Peyer's patch (tissue), 4 donors: Measurements from ENCODE around the gene BANP. TPM values are rescaled to one million over a fixed set of nuclear protein-coding genes. Genes with fewer than 3 reads are reported as not detected.
"Not testable (repeated sequence)": the region's sequence is repeated elsewhere in the genome, so short reads cannot be mapped to it uniquely, and the experiment has no call there.

ENCODE experiments used
- DNase-seq, 3 donors: peaks; one replicate each; pipeline ENCODE4 v3.0.0-alpha.2; 2017 to 2019
- H3K27ac ChIP-seq, 4 donors: fragments of 200-600 bp; sonication (generic); one replicate each; pipeline ENCODE4 v1.5.1; 2016 to 2019
- H3K27me3 ChIP-seq, 2 donors: fragments of 200-600 bp; sonication (generic); one replicate each; pipeline ENCODE4 v1.5.1; 2019
- H3K36me3 ChIP-seq, 3 donors: fragments of 200-600 bp; sonication (generic); one replicate each; pipeline ENCODE4 v1.5.1; 2016 to 2019
- H3K4me1 ChIP-seq, 4 donors: fragments of 200-600 bp; sonication (generic); one replicate each; pipeline ENCODE4 v1.5.1; 2016 to 2019
- H3K4me3 ChIP-seq, 4 donors: fragments of 200-600 bp; sonication (generic); 1 replicate in 3 of 4; 2 replicates in 1 of 4; pipeline ENCODE4 v1.5.1; 2016 to 2019; ENCODE audit warnings: mild to moderate bottlenecking in 1 of 4
- H3K9me3 ChIP-seq, 4 donors: fragments of 200-600 bp; sonication (generic); one replicate each; pipeline ENCODE4 v1.5.1; 2016 to 2019; ENCODE audit warnings: mild to moderate bottlenecking in 1 of 4
- POLR2A ChIP-seq, 2 donors: fragments of 450-650 bp; IDR thresholded peaks; one replicate each; pipeline ENCODE4 v1.5.1; 2017; ENCODE audit warnings: antibody characterized with exemption in 2 of 2, mild to moderate bottlenecking in 2 of 2, moderate library complexity in 2 of 2
- total RNA-seq, 4 donors: library from RNA; depleted of rRNA; stranded (reverse); fragments of >200 nt; gene quantifications; one replicate each; pipeline ENCODE4 v1.1.0, GENCODE V29; 2016
- TF ChIP-seq, protein P1 (sequence below), 6 experiments: fragments of 450-650 bp in 4 of 6; fragments of 200-600 bp in 2 of 6; sonication (generic) in 1 of 6; IDR thresholded peaks; one replicate each; pipeline ENCODE4 v1.5.1; 2017 to 2019; ENCODE audit warnings: antibody characterized with exemption in 6 of 6, mild to moderate bottlenecking in 3 of 6, moderate library complexity in 1 of 6

Gene BANP
- total RNA-seq, 4 donors from 2014 or later: 27.6 to 113 (median 42.7) TPM

DNA sequence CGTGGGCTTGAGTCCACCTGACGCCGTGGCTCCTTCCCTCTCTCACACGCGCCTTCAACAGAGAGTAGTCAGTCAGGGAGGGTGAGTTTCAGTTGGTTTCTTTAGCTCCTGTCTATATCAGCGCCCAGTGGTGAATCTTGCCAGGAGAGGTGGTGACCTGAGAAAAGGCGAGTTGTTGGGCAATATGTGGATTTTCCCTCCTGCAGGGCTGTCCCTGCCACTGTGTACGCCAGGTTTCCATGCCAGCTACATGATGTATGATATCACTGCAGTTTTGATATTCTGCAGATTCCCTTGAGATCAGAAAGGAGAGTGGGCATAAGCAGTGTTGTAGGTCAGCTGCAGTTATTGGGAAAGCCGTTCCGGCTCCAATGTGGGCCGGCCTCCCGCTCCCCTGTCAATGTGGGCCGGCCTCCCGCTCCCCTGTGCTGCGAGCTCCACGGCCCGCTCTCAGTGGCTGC is 31.4 kb downstream of the BANP start:
- no peaks in the 10 kb centered on the region for H3K4me1 ChIP-seq
- no peak overlapping the region for H3K4me3 ChIP-seq
- TF ChIP-seq POLR2A (IDR thresholded peaks at IDR 0.05): no peak
- H3K36me3 ChIP-seq: peaks cover 0 to 40% (median 0%) of the 10 kb centered on the region in 3 donors
- H3K9me3 ChIP-seq: no peaks in the 10 kb centered on the region
- H3K27me3 ChIP-seq: no peaks in the 10 kb centered on the region
- no peak overlapping the region for H3K27ac ChIP-seq
- no peak for DNase-seq

DNA sequence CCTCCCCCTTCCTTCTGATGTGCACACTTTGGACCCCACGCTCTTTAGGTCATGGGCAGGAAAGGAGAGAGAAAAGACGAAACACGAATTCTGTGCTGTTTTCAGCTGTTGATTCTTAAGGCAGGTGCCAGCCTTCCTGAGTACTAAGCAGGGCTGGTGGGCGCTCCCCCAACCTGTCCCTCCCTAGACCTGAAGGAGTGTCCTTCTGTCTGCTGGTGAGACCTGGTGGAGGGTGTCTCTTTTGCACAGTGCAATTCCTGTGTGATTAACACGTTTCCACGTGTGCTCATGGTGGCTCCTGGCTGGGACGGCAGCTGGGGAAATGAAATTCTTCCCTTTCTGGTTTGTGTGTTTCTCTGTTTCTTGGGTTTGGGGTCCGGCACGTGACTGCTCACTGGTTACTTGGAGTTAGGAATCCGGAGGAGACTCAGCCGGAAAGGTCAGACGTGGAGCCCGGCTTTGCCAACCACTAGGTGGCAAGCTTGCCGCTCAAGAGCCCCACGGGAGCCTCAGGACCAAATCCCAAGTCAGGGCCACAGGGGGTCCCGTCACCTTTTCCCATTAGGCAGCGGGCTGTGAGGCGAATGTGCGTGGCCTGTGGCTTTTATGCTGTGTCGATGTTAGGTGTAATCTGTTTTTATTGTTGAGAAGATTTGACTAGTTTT is 32.0 kb downstream of the BANP start:
- H3K4me1 ChIP-seq, H3K9me3 ChIP-seq, H3K4me3 ChIP-seq, H3K27me3 ChIP-seq, DNase-seq, H3K27ac ChIP-seq: not testable (repeated sequence)
- H3K36me3 ChIP-seq: peaks cover 0 to 40% (median 0%) of the 10 kb centered on the region in 3 donors
- TF ChIP-seq, protein P1, sequence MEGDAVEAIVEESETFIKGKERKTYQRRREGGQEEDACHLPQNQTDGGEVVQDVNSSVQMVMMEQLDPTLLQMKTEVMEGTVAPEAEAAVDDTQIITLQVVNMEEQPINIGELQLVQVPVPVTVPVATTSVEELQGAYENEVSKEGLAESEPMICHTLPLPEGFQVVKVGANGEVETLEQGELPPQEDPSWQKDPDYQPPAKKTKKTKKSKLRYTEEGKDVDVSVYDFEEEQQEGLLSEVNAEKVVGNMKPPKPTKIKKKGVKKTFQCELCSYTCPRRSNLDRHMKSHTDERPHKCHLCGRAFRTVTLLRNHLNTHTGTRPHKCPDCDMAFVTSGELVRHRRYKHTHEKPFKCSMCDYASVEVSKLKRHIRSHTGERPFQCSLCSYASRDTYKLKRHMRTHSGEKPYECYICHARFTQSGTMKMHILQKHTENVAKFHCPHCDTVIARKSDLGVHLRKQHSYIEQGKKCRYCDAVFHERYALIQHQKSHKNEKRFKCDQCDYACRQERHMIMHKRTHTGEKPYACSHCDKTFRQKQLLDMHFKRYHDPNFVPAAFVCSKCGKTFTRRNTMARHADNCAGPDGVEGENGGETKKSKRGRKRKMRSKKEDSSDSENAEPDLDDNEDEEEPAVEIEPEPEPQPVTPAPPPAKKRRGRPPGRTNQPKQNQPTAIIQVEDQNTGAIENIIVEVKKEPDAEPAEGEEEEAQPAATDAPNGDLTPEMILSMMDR (IDR thresholded peaks at IDR 0.05): peak in 1 of 6 experiments; percentile 4

DNA sequence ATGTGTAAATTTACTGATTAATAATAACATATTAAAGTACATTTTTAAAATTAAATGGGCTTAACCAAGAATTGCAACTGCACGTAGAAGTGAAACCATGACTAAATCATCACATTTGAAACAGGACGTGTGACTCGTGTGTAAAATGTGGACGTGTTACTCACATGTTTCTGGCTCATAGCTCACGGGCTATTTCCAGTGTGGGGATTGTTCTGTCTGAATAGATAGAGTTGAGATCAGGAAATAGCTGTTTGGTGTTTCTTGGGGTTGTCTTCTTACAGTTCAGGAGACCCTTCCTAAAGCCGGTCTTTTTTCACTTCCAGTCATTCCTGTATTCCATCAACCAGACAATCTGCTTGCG is 32.5 kb downstream of the BANP start:
- H3K9me3 ChIP-seq, H3K27me3 ChIP-seq, H3K27ac ChIP-seq, H3K4me3 ChIP-seq, DNase-seq, H3K4me1 ChIP-seq: not testable (repeated sequence)
- peaks cover 0 to 37% (median 0%) of the 10 kb centered on the region in 3 donors for H3K36me3 ChIP-seq

DNA sequence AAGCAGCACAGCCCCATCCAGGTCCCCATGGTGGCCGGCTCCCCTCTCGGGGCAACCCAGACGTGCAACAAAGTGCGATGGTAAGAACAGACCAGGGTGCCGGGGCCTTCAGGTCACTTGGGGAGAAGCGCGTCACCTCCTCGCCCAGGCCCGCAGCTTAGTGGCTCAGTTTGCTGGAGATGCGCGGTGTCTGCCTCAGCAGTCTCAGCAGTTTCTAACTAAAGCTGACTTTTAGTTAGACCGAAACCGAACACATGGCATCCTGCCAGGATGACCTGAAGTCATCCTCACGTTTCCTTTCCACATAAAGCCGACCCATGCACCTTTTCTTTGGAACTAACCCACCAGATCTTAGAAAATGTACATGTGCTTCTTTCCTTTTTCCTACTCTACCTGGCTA is 32.9 kb downstream of the BANP start:
- H3K9me3 ChIP-seq, H3K4me1 ChIP-seq, DNase-seq, H3K27me3 ChIP-seq, H3K4me3 ChIP-seq, H3K27ac ChIP-seq: not testable (repeated sequence)
- H3K36me3 ChIP-seq: peaks cover 0 to 32% (median 0%) of the 10 kb centered on the region in 3 donors

DNA sequence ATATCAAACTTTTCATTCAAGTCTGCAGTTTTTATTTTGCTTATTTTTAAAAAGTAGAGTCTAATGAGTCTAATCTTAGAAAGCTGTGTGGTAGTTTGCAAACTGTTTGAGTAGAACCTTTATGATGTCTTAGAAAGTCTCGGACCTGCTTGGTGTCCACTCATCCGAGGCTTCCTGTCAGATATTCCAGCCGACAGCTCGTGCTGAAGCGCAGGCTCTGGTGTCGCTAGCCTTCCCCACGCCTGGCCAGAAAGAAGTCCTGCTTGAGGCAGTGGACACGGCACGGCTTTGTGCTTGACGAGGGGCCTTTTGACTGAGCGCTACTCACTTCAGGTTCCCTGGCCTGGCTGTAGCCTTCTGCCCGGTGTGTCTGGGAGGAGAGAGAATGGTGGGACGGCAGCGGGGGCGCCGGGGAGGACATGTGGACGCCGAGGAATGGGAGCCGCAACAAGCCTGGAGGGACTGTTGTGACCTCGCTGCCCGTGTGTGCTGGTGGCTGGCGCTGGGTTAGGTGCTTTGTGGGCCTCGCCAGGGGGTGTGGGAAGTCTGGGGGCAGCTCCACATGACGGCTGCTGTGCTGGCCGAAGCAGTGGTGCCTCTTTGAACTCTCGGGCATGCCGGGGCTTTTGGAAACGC is 33.5 kb downstream of the BANP start:
- Histone ChIP-seq H3K4me3 (no peak overlapping the region), H3K36me3 (peaks cover 0 to 32% (median 0%) of the 10 kb centered on the region in 3 donors), H3K27me3 (no peaks in the 10 kb centered on the region), H3K4me1 (no peaks in the 10 kb centered on the region), H3K27ac (no peak overlapping the region), H3K9me3 (no peaks in the 10 kb centered on the region)
- DNase-seq: no peak
- TF ChIP-seq, protein P1 (IDR thresholded peaks at IDR 0.05): no peak
- TF ChIP-seq POLR2A (IDR thresholded peaks at IDR 0.05): no peak

DNA sequence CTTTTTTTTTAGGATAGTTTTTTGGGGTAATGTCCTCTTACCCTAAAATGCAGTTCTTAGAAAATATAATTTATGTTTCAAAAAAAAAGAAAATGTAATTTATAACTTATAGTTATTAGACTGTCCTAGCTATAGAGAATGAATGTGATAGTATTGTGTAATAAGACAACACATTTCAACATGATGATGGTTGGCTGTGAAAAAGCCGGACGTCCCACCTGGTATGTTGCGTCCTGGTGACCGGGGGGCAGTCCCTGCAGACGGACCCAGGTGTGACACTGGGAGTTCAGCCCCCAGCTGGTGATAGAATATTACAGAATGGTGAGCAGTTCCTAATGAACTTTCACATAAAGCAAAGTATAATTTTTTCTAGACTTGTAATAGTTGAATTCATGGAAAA is 34.3 kb downstream of the BANP start:
- DNase-seq, H3K27me3 ChIP-seq, H3K27ac ChIP-seq, H3K9me3 ChIP-seq, H3K4me1 ChIP-seq, H3K4me3 ChIP-seq: not testable (repeated sequence)
- peaks cover 0 to 32% (median 0%) of the 10 kb centered on the region in 3 donors for H3K36me3 ChIP-seq

DNA sequence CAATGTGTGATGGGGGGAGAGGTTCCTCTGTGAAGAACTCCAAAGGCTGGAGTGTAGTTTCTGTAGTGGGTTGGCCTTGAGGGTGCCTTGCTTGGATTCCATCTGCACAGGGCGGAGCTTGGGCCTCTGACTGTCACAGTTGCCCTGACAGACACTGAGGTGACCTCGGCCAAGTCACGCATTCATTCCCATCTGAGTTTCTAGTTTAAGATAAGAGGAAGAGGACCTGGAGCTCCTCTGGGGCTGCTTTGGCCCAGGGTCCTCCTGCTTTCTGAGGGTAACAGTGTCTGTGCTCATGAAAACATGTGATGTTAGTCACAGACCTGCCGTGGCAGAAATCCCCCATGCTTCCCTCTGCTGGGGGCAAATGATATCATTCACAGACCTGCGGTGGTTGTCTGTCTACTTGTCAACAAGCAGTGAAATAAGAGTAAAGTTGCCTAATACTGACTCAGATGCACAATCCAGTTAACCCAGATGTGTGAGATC is 35.2 kb downstream of the BANP start:
- not testable (repeated sequence) for H3K27ac ChIP-seq, H3K4me3 ChIP-seq, DNase-seq, H3K4me1 ChIP-seq, H3K27me3 ChIP-seq, H3K9me3 ChIP-seq
- peaks cover 0 to 27% (median 0%) of the 10 kb centered on the region in 3 donors for H3K36me3 ChIP-seq

DNA sequence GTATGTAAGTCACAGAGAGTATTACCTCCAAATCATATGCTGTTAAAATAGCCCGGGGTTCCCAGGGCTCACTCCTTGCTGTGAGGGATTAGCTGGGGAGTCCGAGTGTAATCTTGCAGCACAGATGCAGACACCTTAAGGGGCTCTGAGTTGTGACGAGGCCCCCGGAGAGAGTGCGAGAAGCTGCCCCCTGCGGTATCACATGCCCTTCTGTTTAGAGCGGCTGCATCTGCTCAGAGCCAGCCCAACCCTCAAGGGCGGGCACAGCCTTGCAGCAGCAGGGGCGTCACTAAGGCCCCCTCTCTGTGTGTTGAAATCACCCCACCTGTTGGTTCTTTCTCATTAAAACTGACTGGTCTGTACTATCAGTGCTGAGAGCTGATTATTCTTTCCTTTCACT is 37.4 kb downstream of the BANP start:
- H3K4me3 ChIP-seq, DNase-seq, H3K9me3 ChIP-seq, H3K27ac ChIP-seq, H3K4me1 ChIP-seq, H3K27me3 ChIP-seq: not testable (repeated sequence)
- peaks cover 0 to 14% (median 0%) of the 10 kb centered on the region in 3 donors for H3K36me3 ChIP-seq

DNA sequence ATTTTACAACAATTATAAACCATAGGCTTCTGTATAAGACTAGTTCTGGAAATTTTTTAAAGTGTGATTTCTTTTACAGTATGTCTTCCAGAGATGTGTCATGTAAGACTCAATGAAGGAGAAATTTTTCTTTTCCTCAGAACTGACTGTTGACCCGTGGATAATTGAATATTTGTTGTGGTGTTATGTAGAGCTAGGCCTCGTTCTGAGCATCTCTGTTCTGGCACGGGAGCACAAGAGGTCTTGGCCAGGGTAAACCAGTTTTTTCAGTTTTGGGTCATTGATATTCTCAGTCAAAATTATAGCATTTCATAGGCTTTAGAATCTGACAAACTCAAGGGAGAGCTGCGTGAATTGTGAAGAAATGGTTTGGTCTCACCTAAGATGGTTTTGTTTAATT is 39.0 kb downstream of the BANP start:
- not testable (repeated sequence) for H3K9me3 ChIP-seq, H3K36me3 ChIP-seq, H3K27me3 ChIP-seq, H3K4me3 ChIP-seq, H3K27ac ChIP-seq, DNase-seq, H3K4me1 ChIP-seq

DNA sequence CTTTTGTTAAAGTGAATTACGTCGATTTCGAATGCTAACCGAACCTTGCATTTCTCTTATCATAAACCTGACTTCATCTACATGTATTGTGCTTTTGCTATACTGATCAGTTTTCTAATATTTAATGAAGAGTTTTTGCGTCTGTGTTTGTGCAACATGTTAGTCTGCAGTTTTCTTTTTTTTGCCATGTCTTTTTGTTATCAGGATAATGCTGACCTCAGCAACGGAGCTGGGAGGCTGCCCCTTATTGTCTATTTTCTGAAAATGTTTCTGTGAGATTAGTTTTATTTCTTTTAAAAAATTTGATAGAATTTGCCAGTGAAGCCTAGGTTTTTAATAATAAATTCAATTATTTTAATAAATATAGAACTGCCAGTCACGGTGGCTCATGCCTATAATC is 40.9 kb downstream of the BANP start:
- not testable (repeated sequence) for DNase-seq, H3K27me3 ChIP-seq, H3K36me3 ChIP-seq, H3K4me1 ChIP-seq, H3K9me3 ChIP-seq, H3K4me3 ChIP-seq, H3K27ac ChIP-seq
